HEK293 (cell line): ENCODE measurements around the gene PHF8.

ENCODE experiments used
- CTCF ChIA-PET: fragments of 350-600 bp; formaldehyde crosslinking; extraction: SDS; loops from one replicate; lab custom pipeline; 2021; ENCODE audit warnings: antibody characterized with exemption; lab: Yijun Ruan, JAX
- POLR2A ChIA-PET: fragments of 300-600 bp; formaldehyde crosslinking; extraction: SDS; loops from one replicate; lab custom pipeline; 2020; ENCODE audit warnings: antibody characterized with exemption, inconsistent platforms; lab: Yijun Ruan, JAX
- H3K27ac ChIP-seq: fragments of 200-500 bp; sonication (Bioruptor generic); 2 replicates; pipeline ENCODE4 v1.5.1; 2014; ENCODE audit warnings: low read depth, low read length, control low read depth, inconsistent platforms; ENCODE audit errors: extremely low read depth
- H3K36me3 ChIP-seq, 2 experiments: fragments of 200-500 bp in 1 of 2; sonication (Bioruptor generic) in 1 of 2; 1 replicate in 1 of 2; 2 replicates in 1 of 2; pipeline ENCODE4 v1.5.1; 2014 to 2017; ENCODE audit warnings: inconsistent platforms in 2 of 2, low read length in 2 of 2; ENCODE audit not compliant: control insufficient read depth in 2 of 2, insufficient read depth in 1 of 2
- H3K4me1 ChIP-seq: fragments of 200-500 bp; sonication (Bioruptor generic); 2 replicates; pipeline ENCODE4 v1.5.1; 2014; ENCODE audit warnings: mild to moderate bottlenecking, low read length, inconsistent platforms; ENCODE audit not compliant: control insufficient read depth, insufficient read depth
- H3K4me3 ChIP-seq: 2 replicates; pipeline ENCODE4 v1.5.1; 2011; ENCODE audit warnings: low read depth, mild to moderate bottlenecking, control low read depth, low read length, moderate library complexity
- H3K9me3 ChIP-seq: fragments of 200-500 bp; sonication (Bioruptor generic); 2 replicates; pipeline ENCODE4 v1.5.1; 2014; ENCODE audit warnings: low read depth, low read length, inconsistent platforms; ENCODE audit not compliant: control insufficient read depth, insufficient read depth
- AEBP2 ChIP-seq: fragments of 450-650 bp; formaldehyde crosslinking; IDR thresholded peaks from 2 replicates; pipeline ENCODE4 v1.5.1; 2016; ENCODE audit warnings: missing biosample characterization, missing genetic modification characterization, borderline replicate concordance
- GLI4 ChIP-seq: fragments of 450-650 bp; formaldehyde crosslinking; IDR thresholded peaks from 2 replicates; pipeline ENCODE4 v1.5.1; 2016; ENCODE audit warnings: missing biosample characterization, missing genetic modification characterization
- HOXC10 ChIP-seq: sonication (generic); formaldehyde crosslinking; IDR thresholded peaks from 2 replicates; pipeline ENCODE4 v1.8.1; 2023; ENCODE audit warnings: mild to moderate bottlenecking, missing genetic modification reagents
- KLF7 ChIP-seq: fragments of 450-650 bp; formaldehyde crosslinking; IDR thresholded peaks from 2 replicates; pipeline ENCODE4 v1.5.1; 2016; ENCODE audit warnings: missing biosample characterization, missing genetic modification characterization, borderline replicate concordance
- SCRT1 ChIP-seq: fragments of 450-650 bp; formaldehyde crosslinking; IDR thresholded peaks from 2 replicates; pipeline ENCODE4 v1.5.1; 2016; ENCODE audit warnings: missing biosample characterization, missing genetic modification characterization, borderline replicate concordance
- TRIM28 ChIP-seq: IDR thresholded peaks from 2 replicates; pipeline ENCODE4 v1.6.1; 2011; ENCODE audit warnings: low read length, control low read depth, borderline replicate concordance
- YY2 ChIP-seq: fragments of 450-650 bp; formaldehyde crosslinking; IDR thresholded peaks from 2 replicates; pipeline ENCODE4 v1.5.1; 2016; ENCODE audit warnings: missing biosample characterization, missing genetic modification characterization
- ZBTB8A ChIP-seq: fragments of 450-650 bp; formaldehyde crosslinking; IDR thresholded peaks from 2 replicates; pipeline ENCODE4 v1.5.1; 2016; ENCODE audit warnings: missing biosample characterization, missing genetic modification characterization
- ZFP41 ChIP-seq: fragments of 450-650 bp; formaldehyde crosslinking; IDR thresholded peaks from 2 replicates; pipeline ENCODE4 v1.5.1; 2016; ENCODE audit warnings: missing biosample characterization, missing genetic modification characterization, borderline replicate concordance
- ZNF133 ChIP-seq: fragments of 450-650 bp; formaldehyde crosslinking; IDR thresholded peaks from 2 replicates; pipeline ENCODE4 v1.5.1; 2016; ENCODE audit warnings: missing biosample characterization, missing genetic modification characterization
- ZNF214 ChIP-seq: fragments of 450-650 bp; formaldehyde crosslinking; IDR thresholded peaks from 2 replicates; pipeline ENCODE4 v1.5.1; 2017; ENCODE audit warnings: missing biosample characterization, mild to moderate bottlenecking, missing genetic modification characterization, borderline replicate concordance
- ZNF23 ChIP-seq: fragments of 450-650 bp; formaldehyde crosslinking; IDR thresholded peaks from 2 replicates; pipeline ENCODE4 v1.5.1; 2016; ENCODE audit warnings: missing biosample characterization, missing genetic modification characterization, borderline replicate concordance
- ZNF433 ChIP-seq: fragments of 450-650 bp; formaldehyde crosslinking; IDR thresholded peaks from 2 replicates; pipeline ENCODE4 v1.5.1; 2016; ENCODE audit warnings: missing biosample characterization, missing genetic modification characterization, low read depth
- ZNF548 ChIP-seq: fragments of 450-650 bp; formaldehyde crosslinking; IDR thresholded peaks from 2 replicates; pipeline ENCODE4 v1.5.1; 2016; ENCODE audit warnings: missing biosample characterization, missing genetic modification characterization
- ZNF555 ChIP-seq: fragments of 450-650 bp; formaldehyde crosslinking; conservative IDR thresholded peaks from 2 replicates; pipeline ENCODE4 v1.5.1; 2017; ENCODE audit warnings: missing biosample characterization, mild to moderate bottlenecking, missing genetic modification characterization, inconsistent platforms
- ZNF623 ChIP-seq: fragments of 450-650 bp; formaldehyde crosslinking; IDR thresholded peaks from 2 replicates; pipeline ENCODE4 v1.5.1; 2016; ENCODE audit warnings: missing biosample characterization, missing genetic modification characterization
- ZNF837 ChIP-seq: fragments of 450-650 bp; formaldehyde crosslinking; IDR thresholded peaks from 2 replicates; pipeline ENCODE4 v1.5.1; 2016; ENCODE audit warnings: missing biosample characterization, missing genetic modification characterization
- TF ChIP-seq, protein P1 (sequence below): fragments of 450-650 bp; formaldehyde crosslinking; IDR thresholded peaks from 2 replicates; pipeline ENCODE4 v1.5.1; 2016; ENCODE audit warnings: missing biosample characterization, missing genetic modification characterization
- TF ChIP-seq, protein P2 (sequence below): fragments of 450-650 bp; formaldehyde crosslinking; conservative IDR thresholded peaks from 2 replicates; pipeline ENCODE4 v1.5.1; 2016; ENCODE audit warnings: low read depth, missing biosample characterization, missing genetic modification characterization

Gene PHF8

DNA sequence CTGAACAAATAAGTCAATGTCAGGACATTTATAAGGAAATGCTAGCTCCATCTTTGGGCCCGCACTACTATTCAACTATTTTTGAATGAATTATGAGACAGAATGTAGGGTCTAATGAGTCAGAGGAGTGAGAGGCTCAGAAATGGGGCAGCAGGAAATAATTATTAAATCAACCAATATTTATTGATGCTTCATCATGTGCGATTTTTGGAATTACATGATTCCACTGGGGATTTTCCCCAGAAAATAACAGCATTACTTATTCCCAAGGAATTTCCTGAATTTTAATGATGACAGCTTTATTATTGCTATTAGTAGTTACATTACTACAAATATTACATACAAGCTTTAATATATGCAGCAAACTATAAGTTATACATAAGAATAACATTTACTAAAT, 49.3 kb upstream of the PHF8 start:
- no peaks in the 10 kb centered on the region; a peak in 1 of 3 replicates for H3K36me3 ChIP-seq
- ChIA-PET POLR2A (interaction anchor here (0.6 kb wide), 1 partner anchor 59 kb away, joined by 5 read pairs; no protein-coding TSS in a partner anchor), CTCF (no interaction called here)
- H3K27ac ChIP-seq, result no peak overlapping the region
- H3K4me3 ChIP-seq, result no peak overlapping the region
- no peaks in the 10 kb centered on the region for H3K4me1 ChIP-seq
- no peaks in the 10 kb centered on the region for H3K9me3 ChIP-seq
- TF ChIP-seq GLI4 (tag by site-specific recombination) (no peak), SCRT1 (no peak), ZBTB8A (tag by site-specific recombination) (no peak), ZNF23 (tag by site-specific recombination) (no peak)

DNA sequence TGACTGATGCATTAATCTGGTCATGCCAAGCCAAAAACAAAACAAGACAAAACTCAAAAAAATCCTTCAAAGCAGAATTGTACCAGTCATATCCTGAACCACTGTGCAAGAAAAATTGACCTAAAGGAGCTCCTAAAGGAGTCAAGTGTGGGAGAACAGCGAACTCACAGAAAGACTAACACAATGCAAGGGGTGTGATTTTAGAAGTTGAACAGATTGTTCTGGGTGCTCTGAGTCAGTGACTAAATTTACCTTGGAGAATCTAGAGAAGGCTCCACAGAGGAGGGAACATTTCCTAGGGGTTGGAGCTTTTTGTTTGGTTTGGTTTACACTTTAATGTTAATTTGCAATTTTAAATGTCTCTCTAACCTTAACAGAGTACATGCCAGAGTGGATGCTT, 48.9 kb upstream of the PHF8 start:
- Histone ChIP-seq H3K4me3 (no peak overlapping the region), H3K9me3 (no peaks in the 10 kb centered on the region), H3K36me3 (no peaks in the 10 kb centered on the region; a peak in 1 of 3 replicates), H3K27ac (no peak overlapping the region), H3K4me1 (no peaks in the 10 kb centered on the region)
- ChIA-PET CTCF (interaction anchor here (1.0 kb wide), 1 partner anchor 799 kb away, joined by 3 read pairs; no protein-coding TSS in a partner anchor), POLR2A (interaction anchor here (0.6 kb wide), 1 partner anchor 59 kb away, joined by 5 read pairs; no protein-coding TSS in a partner anchor)
- TF ChIP-seq ZNF214 (tag by site-specific recombination), result no peak
- TF ChIP-seq ZFP41 (tag by site-specific recombination), result no peak
- no peak for TF ChIP-seq ZNF837 (tag by site-specific recombination)
- TF ChIP-seq HOXC10, result no peak
- no peak for TF ChIP-seq TRIM28
- no peak for TF ChIP-seq ZNF555 (tag by site-specific recombination)
- TF ChIP-seq, protein P1, sequence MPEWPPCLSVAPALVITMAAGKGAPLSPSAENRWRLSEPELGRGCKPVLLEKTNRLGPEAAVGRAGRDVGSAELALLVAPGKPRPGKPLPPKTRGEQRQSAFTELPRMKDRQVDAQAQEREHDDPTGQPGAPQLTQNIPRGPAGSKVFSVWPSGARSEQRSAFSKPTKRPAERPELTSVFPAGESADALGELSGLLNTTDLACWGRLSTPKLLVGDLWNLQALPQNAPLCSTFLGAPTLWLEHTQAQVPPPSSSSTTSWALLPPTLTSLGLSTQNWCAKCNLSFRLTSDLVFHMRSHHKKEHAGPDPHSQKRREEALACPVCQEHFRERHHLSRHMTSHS, result no peak
- TF ChIP-seq ZNF548 (tag by site-specific recombination), result no peak
- no peak for TF ChIP-seq ZNF433 (tag by site-specific recombination)
- no peak for TF ChIP-seq KLF7 (tag by site-specific recombination)
- no peak for TF ChIP-seq YY2 (tag by site-specific recombination)
- TF ChIP-seq, protein P2, sequence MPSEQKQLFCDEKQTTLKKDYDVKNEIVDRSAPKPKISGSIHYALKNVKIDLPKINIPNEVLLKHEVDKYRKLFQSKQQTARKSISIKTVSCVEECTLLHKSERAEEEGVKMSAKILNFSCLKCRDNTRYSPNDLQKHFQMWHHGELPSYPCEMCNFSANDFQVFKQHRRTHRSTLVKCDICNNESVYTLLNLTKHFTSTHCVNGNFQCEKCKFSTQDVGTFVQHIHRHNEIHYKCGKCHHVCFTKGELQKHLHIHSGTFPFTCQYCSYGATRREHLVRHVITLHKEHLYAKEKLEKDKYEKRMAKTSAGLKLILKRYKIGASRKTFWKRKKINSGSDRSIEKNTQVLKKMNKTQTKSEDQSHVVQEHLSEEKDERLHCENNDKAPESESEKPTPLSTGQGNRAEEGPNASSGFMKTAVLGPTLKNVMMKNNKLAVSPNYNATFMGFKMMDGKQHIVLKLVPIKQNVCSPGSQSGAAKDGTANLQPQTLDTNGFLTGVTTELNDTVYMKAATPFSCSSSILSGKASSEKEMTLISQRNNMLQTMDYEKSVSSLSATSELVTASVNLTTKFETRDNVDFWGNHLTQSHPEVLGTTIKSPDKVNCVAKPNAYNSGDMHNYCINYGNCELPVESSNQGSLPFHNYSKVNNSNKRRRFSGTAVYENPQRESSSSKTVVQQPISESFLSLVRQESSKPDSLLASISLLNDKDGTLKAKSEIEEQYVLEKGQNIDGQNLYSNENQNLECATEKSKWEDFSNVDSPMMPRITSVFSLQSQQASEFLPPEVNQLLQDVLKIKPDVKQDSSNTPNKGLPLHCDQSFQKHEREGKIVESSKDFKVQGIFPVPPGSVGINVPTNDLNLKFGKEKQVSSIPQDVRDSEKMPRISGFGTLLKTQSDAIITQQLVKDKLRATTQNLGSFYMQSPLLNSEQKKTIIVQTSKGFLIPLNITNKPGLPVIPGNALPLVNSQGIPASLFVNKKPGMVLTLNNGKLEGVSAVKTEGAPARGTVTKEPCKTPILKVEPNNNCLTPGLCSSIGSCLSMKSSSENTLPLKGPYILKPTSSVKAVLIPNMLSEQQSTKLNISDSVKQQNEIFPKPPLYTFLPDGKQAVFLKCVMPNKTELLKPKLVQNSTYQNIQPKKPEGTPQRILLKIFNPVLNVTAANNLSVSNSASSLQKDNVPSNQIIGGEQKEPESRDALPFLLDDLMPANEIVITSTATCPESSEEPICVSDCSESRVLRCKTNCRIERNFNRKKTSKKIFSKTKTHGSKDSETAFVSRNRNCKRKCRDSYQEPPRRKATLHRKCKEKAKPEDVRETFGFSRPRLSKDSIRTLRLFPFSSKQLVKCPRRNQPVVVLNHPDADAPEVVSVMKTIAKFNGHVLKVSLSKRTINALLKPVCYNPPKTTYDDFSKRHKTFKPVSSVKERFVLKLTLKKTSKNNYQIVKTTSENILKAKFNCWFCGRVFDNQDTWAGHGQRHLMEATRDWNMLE (tag by site-specific recombination), result no peak
- no peak for TF ChIP-seq ZNF133 (tag by site-specific recombination)
- TF ChIP-seq AEBP2 (tag by site-specific recombination), result no peak
- TF ChIP-seq ZNF623, result no peak
